CD1c-positive myeloid dendritic cell (primary cell): Measurements from ENCODE around the gene LUM.

Experiments used
- DNase-seq: peaks from one replicate; pipeline ENCODE4 v3.0.0-alpha.2; 2016; ENCODE audit errors: extremely low spot score

The LUM gene

GRCh38 chr12:91074154-91074709, 37.1 kb downstream of the LUM start:
- DNase-seq: no peak

DNA sequence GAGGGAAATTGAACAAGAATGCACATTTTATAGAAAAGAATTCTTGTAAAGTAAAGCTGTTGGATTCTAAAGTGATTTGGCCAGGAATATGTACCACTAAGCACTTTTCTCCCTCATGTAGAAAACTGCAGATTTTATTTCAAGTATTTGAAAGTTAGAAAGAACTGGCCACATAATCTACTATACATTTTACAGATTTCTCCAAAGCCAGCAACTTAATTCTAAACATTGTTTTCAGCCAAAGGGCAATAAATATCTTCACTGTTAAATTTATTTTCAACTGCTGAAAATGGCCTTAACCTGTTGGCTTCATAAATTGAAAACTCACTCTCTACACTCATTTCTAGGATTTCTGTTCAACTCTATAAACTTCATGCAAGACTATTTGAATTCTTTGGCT, 37.9 kb downstream of the LUM start:
- DNase-seq: no peak

DNA sequence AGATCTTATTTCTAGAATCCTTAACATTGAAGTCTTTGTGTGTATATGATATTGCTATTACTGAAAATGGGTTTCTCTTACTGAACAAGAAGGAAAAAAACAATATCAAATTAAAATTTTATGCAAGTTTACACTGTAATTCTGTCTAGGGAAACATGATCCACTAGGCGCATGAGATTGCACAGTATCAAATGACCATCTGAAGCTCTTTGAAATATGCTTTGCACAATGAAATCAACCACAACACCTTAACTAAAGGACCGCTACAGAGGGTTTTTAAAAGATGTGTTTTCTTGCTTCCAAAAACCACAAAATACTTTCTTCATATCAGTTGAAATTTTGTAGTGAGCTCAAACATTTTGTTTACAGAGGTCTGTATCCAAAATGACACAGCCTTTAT, 38.4 kb downstream of the LUM start:
- DNase-seq: no peak

DNA sequence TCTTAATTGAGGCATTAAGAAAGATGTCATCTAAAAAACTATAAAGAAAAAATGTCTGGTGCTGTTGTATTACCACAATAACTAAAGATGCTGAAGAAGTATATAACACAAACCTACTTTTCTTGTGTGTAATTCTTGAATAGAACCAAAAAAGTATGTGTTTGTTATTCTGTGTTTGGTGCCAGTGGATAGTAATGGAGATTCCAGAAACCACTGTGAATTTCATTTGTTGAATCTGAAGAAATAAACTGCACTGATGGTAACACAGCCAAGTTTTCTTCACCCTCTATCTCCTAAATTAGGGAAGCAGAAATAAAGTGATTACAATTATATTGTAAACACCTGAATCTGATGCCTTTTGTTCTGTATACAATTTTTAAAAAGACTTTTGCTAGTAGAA, 40.4 kb downstream of the LUM start:
- DNase-seq: no peak

DNA sequence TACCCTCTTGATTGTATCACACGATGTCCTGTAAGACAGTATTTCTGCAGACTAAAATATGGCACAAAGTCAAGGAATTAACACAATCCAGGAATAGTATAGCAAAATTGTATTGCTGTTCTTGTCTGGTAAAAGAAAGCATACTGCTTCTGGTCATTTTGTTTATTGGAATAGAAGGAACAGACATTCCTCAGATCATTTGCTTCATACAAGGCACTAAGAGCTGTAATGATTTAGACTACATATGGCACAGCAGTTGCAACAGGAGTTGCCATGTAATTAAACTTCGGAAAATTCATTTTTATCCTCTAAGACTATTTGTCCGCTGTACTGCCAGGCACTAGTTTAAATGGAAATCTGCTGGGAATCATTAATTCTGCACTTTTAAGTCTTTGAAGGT, 45.9 kb downstream of the LUM start:
- no peak for DNase-seq

- DNase-seq: no peak
Observed at GRCh38 chr12:91064640-91065039, 46.7 kb downstream of the LUM start.

DNA sequence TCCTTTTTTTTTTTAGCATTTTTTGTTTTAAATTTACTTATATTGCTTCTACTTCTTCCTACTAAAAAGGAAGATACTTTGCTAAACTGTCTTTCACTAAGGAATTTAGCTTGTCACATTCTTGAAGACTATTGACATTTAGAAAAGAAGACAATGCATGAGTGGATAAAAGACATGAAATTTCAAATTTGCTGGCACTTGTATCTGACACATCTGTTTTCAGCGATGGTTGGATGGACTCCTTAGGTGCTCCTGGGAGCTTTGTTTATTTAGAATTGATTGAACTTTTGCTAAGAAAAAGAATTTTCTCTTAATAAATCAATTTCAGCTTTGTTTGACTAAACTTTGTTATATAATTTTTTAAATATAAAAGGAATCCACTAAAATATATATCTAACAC, 50.2 kb downstream of the LUM start:
- DNase-seq: no peak

GRCh38 chr12:91059211-91059610, 52.1 kb downstream of the LUM start:
- no peak for DNase-seq

- no peak for DNase-seq
Observed at GRCh38 chr12:91058786-91059185, 52.5 kb downstream of the LUM start.

DNA sequence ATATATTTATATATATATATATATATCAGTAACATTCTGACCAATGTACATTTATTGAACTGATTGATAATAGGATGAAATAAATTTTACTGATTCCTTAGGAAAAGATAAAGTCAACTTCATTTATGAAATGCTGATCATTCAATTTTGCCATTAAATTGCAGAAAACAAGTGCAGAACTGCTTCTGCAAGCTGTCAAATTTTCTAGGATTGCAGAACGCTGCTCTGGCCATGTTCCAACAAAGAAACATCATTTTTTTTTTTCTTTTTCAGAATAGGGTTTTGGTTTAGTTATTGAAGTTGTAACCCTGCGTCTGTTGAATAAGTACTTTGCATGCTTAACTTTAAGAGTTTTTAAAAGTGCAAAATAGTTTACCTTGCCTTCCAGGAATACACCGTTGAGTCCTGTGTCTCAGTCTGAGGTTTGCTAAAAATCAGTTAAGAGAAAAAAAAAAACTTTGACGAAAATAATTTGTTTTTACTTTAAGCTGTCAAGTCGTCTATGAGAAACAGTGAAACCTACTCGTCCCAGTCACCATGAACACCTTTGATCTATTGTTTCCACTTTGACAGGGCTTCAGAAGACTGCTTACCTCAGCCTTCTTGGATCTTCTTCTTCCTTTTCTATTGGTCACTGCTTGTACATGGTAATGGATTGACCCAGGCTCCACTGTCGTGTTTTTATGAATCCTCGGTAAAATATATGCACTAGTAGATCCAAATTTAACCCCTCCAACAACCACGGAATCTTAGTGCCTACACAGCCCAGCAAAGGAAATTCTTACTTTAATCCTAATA, 53.7 kb downstream of the LUM start, which contains the start of gene KERA:
KERA (minus strand) TSS at position 657 of the 798 bp plus-strand sequence. CDS start 1,743 bp downstream, outside the sequence.
- DNase-seq: no peak

- no peak for DNase-seq
Observed at GRCh38 chr12:91056488-91056887, 54.8 kb downstream of the LUM start.

- DNase-seq: no peak
Observed at GRCh38 chr12:91055976-91056375, 55.3 kb downstream of the LUM start.

GRCh38 chr12:91053951-91054715, 57.2 kb downstream of the LUM start:
- no peak for DNase-seq
